Erythroblast (primary cell): ENCODE data around the gene ALKBH3.

Source experiments
- GATA1 ChIP-seq: IDR thresholded peaks from 2 replicates; pipeline ENCODE4 v1.6.1; 2011; ENCODE audit warnings: low read depth, mild to moderate bottlenecking, control low read depth, low read length, moderate library complexity
- POLR2A ChIP-seq: IDR thresholded peaks from 2 replicates; pipeline ENCODE4 v1.6.1; 2011; ENCODE audit warnings: mild to moderate bottlenecking, low read length

- no peak for TF ChIP-seq POLR2A
- no peak for TF ChIP-seq GATA1
These were observed 5.9 kb upstream of the ALKBH3 start for GRCh38 chr11:43874738-43875137.
